Omental fat pad (tissue), 4 donors: ENCODE results near the gene RAB11FIP3. TPM values are rescaled to one million over a fixed set of nuclear protein-coding genes. Genes with fewer than 3 reads are reported as not detected.

Source experiments
- ATAC-seq: fragments of 150-250 bp; one replicate; pipeline ENCODE4 v1.9.1; 2016; ENCODE audit warnings: mild to moderate bottlenecking, moderate library complexity; ENCODE audit not compliant: low FRiP score
- DNase-seq: peaks from one replicate; pipeline ENCODE4 v3.0.0-alpha.2; 2019; ENCODE audit warnings: low spot score
- CTCF ChIP-seq, 3 donors: fragments of 450-650 bp; IDR thresholded peaks; one replicate each; pipeline ENCODE4 v1.5.1; 2016 to 2017; ENCODE audit warnings: antibody characterized with exemption in 3 of 3, mild to moderate bottlenecking in 3 of 3, moderate library complexity in 2 of 3
- total RNA-seq, 4 donors: library from RNA; depleted of rRNA; stranded (reverse); fragments of >200 nt; gene quantifications; one replicate each; pipeline ENCODE4 v1.1.0, GENCODE V29; 2016

Gene RAB11FIP3
- total RNA-seq, 4 donors from 2014 or later = 24.9 to 52.2 (median 48.7) TPM

DNA sequence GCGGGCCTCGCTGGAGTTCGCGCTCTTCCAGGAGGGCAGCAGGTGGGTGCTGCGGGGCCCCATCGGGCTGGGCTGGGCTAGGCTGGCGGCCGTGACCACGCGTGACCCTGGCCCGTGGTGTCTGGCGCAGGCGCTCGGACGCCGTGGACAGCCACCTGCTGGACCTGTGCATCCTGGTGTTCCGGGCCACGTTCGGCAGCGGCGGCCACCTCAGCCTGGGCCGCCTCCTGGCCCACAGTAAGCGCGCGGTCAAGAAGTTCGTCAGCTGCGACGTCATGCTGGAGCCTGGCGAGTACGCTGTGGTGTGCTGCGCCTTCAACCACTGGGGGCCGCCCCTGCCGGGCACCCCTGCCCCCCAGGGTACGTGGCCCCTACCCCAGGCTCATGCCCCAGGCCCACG is 126.7 kb downstream of the RAB11FIP3 start:
- DNase-seq = no peak
- ATAC-seq = no peak

DNA sequence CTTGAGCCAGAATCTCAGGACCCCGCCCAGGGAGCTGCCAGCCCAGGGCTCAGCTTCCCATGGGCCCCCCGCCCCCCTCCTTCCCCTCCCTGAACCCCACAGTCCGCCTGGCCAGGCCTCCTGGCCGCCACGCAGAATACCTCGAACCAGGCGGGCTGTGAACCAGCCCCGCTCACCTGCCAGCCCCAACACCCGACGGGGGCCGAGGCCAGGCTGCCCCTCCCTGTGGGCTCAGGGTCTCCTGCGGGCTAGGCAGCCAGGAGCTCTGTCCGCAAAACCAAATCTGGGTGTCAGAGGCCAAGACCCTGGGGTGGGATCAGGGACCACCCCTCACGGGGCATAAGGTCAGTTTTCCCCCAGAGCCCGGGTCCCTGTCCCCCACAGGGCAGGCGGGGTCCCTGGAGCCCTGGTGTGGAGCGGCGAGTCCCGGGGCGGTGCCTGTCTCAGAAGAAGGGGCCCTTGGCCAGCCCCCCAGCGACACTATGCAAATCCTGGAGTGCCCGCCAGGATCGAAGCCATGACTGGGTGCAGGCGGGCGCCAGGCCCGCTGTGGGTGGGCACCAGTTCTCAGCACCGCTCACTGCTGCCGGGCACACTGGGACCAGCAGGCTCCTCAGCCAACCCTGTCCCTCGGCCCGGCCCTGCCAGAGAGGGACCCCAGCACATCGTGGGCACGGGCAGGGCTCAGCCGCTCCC is 128.3 kb downstream of the RAB11FIP3 start:
- no peak for ATAC-seq
- no peak for DNase-seq
- TF ChIP-seq CTCF (IDR thresholded peaks at IDR 0.05) = no peak

More for the DNA sequence above, 126.7 kb downstream of the RAB11FIP3 start:
- TF ChIP-seq CTCF (IDR thresholded peaks at IDR 0.05) = no peak

DNA sequence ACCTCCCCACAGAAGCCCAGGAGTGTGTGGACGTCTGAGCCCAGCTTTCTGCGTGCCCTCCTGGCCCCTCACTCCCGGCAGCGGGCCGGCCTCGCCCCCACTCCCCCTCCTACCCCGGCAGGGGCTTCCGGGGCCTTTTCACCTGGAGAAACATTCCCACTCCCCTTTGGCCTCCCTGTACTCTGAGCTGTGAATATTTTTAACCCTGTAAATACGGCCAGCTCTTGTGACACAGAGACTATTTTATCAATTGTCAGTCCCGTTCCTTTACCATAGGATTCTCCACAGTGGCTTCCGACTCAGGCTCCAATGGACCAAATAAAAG is 128.8 kb downstream of the RAB11FIP3 start:
- DNase-seq = no peak
- ATAC-seq = no peak
- no peak for TF ChIP-seq CTCF (IDR thresholded peaks at IDR 0.05)

GRCh38 chr16:554640-555365 is 129.4 kb downstream of the RAB11FIP3 start:
- no peak for ATAC-seq
- no peak for TF ChIP-seq CTCF (IDR thresholded peaks at IDR 0.05)
- DNase-seq = no peak

GRCh38 chr16:555528-556473 is 130.4 kb downstream of the RAB11FIP3 start:
- TF ChIP-seq CTCF (IDR thresholded peaks at IDR 0.05) = no peak
- ATAC-seq = no peak
- no peak for DNase-seq

GRCh38 chr16:556474-557173 is 131.2 kb downstream of the RAB11FIP3 start:
- DNase-seq (no peak), ATAC-seq (no peak)
- TF ChIP-seq CTCF (IDR thresholded peaks at IDR 0.05) = no peak
